WTC11 (cell line): Measurements from ENCODE around the gene TM4SF1. TPM values are rescaled to one million over a fixed set of nuclear protein-coding genes. Genes with fewer than 3 reads are reported as not detected.

Experiments
- ATAC-seq: fragments of 200-7000 bp; cut with Tn5 transposase; 2 replicates; pipeline ENCODE4 v1.10.0; 2021; ENCODE audit warnings: mild to moderate bottlenecking, moderate library complexity
- CTCF ChIA-PET: fragments of 300-600 bp; sonication (Branson Sonifier 250); formaldehyde crosslinking; loops from one replicate; lab custom pipeline; 2021; ENCODE audit warnings: antibody characterized with exemption; lab: Charles Lee
- POLR2A ChIA-PET: fragments of 350-600 bp; sonication (Branson Sonifier 250); formaldehyde crosslinking; loops from one replicate; lab custom pipeline; 2021; ENCODE audit warnings: antibody characterized with exemption; lab: Charles Lee
- DNase-seq: peaks from one replicate; pipeline ENCODE4 v3.0.0; 2021; ENCODE audit warnings: low spot score
- H3K27ac Mint-ChIP-seq: 2 replicates; pipeline ENCODE4 v1.8.0; 2021; ENCODE audit warnings: mixed read lengths
- H3K27me3 Mint-ChIP-seq: 2 replicates; pipeline ENCODE4 v1.8.0; 2021; ENCODE audit warnings: low read depth, mild to moderate bottlenecking, moderate library complexity, mixed read lengths
- H3K36me3 Mint-ChIP-seq: 2 replicates; pipeline ENCODE4 v1.8.0; 2021; ENCODE audit warnings: mixed read lengths
- H3K4me1 Mint-ChIP-seq: 2 replicates; pipeline ENCODE4 v1.8.0; 2022; ENCODE audit warnings: mixed read lengths
- H3K4me3 Mint-ChIP-seq: 2 replicates; pipeline ENCODE4 v1.8.0; 2021; ENCODE audit warnings: mild to moderate bottlenecking, moderate library complexity, mixed read lengths
- H3K9me3 Mint-ChIP-seq: 2 replicates; pipeline ENCODE4 v1.8.0; 2021; ENCODE audit warnings: mixed read lengths
- CBFB ChIP-seq: sonication (generic); formaldehyde crosslinking; IDR thresholded peaks from 2 replicates; pipeline ENCODE4 v1.8.1; 2022; ENCODE audit warnings: mild to moderate bottlenecking, low read depth, missing genetic modification reagents
- FOXK1 ChIP-seq: sonication (generic); formaldehyde crosslinking; IDR thresholded peaks from 2 replicates; pipeline ENCODE4 v1.8.0; 2022; ENCODE audit warnings: mild to moderate bottlenecking, moderate library complexity, missing genetic modification reagents
- FOXP1 ChIP-seq: sonication (generic); formaldehyde crosslinking; IDR thresholded peaks from 2 replicates; pipeline ENCODE4 v1.8.0; 2022; ENCODE audit warnings: missing genetic modification reagents, mild to moderate bottlenecking, moderate library complexity, borderline replicate concordance
- IRF2 ChIP-seq: sonication (generic); formaldehyde crosslinking; IDR thresholded peaks from 2 replicates; pipeline ENCODE4 v1.8.0; 2022; ENCODE audit warnings: low read depth, missing genetic modification reagents, borderline replicate concordance
- MLX ChIP-seq: sonication (generic); formaldehyde crosslinking; IDR thresholded peaks from 2 replicates; pipeline ENCODE4 v1.8.1; 2023; ENCODE audit warnings: mild to moderate bottlenecking, missing genetic modification reagents, moderate library complexity
- RELA ChIP-seq: sonication (generic); formaldehyde crosslinking; IDR thresholded peaks from 2 replicates; pipeline ENCODE4 v1.8.1; 2022; ENCODE audit warnings: missing genetic modification reagents, mild to moderate bottlenecking, borderline replicate concordance
- TEAD4 ChIP-seq: sonication (generic); formaldehyde crosslinking; IDR thresholded peaks from 2 replicates; pipeline ENCODE4 v1.8.0; 2022; ENCODE audit warnings: mild to moderate bottlenecking, missing genetic modification reagents
- USF2 ChIP-seq: sonication (generic); formaldehyde crosslinking; IDR thresholded peaks from 2 replicates; pipeline ENCODE4 v1.8.1; 2023; ENCODE audit warnings: mild to moderate bottlenecking, missing genetic modification reagents, moderate library complexity
- ZMAT4 ChIP-seq: fragments of 250-450 bp; sonication (Bioruptor Pico); IDR thresholded peaks from 2 replicates; pipeline ENCODE4 v1.9.0; 2021; ENCODE audit warnings: mild to moderate bottlenecking
- ZNF425 ChIP-seq: fragments of 250-450 bp; sonication (Bioruptor Pico); conservative IDR thresholded peaks from 2 replicates; pipeline ENCODE4 v1.9.0; 2021; ENCODE audit warnings: mild to moderate bottlenecking
- ZNF532 ChIP-seq: fragments of 250-450 bp; sonication (Bioruptor Pico); IDR thresholded peaks from 2 replicates; pipeline ENCODE4 v1.9.0; 2021; ENCODE audit warnings: mild to moderate bottlenecking, borderline replicate concordance
- total RNA-seq: library from RNA; stranded (reverse); gene quantifications from 3 replicates; pipeline ENCODE4 v1.2.3, GENCODE V29; 2021

TM4SF1 gene
- total RNA-seq, 1 experiment from 2014 or later = 0.90 TPM

GRCh38 chr3:149366031-149366430 is 11.4 kb downstream of the TM4SF1 start (continued):
- no peak for TF ChIP-seq ZMAT4
- TF ChIP-seq MLX (CRISPR knock-in tag) = no peak

- POLR2A ChIA-PET = no interaction called here
- Mint-ChIP-seq H3K9me3 (no peaks in the 10 kb centered on the region), H3K27ac (no peak overlapping the region), H3K36me3 (no peaks in the 10 kb centered on the region), H3K4me3 (no peak overlapping the region), H3K27me3 (no peaks in the 10 kb centered on the region), H3K4me1 (peaks cover 29% of the 10 kb centered on the region)
- CTCF ChIA-PET = interaction anchor here (0.5 kb wide), 1 partner anchor 407 kb away, joined by 3 read pairs; no protein-coding TSS in a partner anchor
- no peak for ATAC-seq
- no peak for TF ChIP-seq ZNF425 (CRISPR knock-in tag)
- no peak for TF ChIP-seq IRF2 (CRISPR knock-in tag)
- TF ChIP-seq FOXP1 (CRISPR knock-in tag) = no peak
- no peak for TF ChIP-seq TEAD4 (CRISPR knock-in tag)
- no peak for TF ChIP-seq ZMAT4
- TF ChIP-seq FOXK1 = no peak
- no peak for TF ChIP-seq CBFB (CRISPR knock-in tag)
- DNase-seq = no peak
Observed at GRCh38 chr3:149364624-149365023, 12.8 kb downstream of the TM4SF1 start.

GRCh38 chr3:149363053-149363452 is 14.4 kb downstream of the TM4SF1 start:
- Mint-ChIP-seq H3K4me1 (peaks cover 16% of the 10 kb centered on the region), H3K4me3 (no peak overlapping the region), H3K27me3 (no peaks in the 10 kb centered on the region), H3K36me3 (no peaks in the 10 kb centered on the region), H3K27ac (no peak overlapping the region)
- CTCF ChIA-PET = interaction anchor here (1.7 kb wide), 1 partner anchor 10 kb away, joined by 5 read pairs; no protein-coding TSS in a partner anchor
- DNase-seq = no peak
- POLR2A ChIA-PET = no interaction called here
- TF ChIP-seq FOXP1 (CRISPR knock-in tag) (no peak), RELA (CRISPR knock-in tag) (no peak), USF2 (CRISPR knock-in tag) (no peak), ZNF532 (CRISPR knock-in tag) (no peak)
- TF ChIP-seq, all 79 proteins: peak for 0
- no peak for ATAC-seq
- no peaks in the 10 kb centered on the region for H3K9me3 Mint-ChIP-seq
